ENCODE results near the gene RTTN. TPM values are rescaled to one million over a fixed set of nuclear protein-coding genes. Genes with fewer than 3 reads are reported as not detected.

The RTTN gene
- total RNA-seq, 1 experiment from 2014 or later: 25.9 TPM

GRCh38 chr18:70069965-70070364, 135.5 kb downstream of the RTTN start:
- no peaks in the 10 kb centered on the region for H3K9me3 ChIP-seq (ENCODE audit: low read depth, low read length, poor library complexity, severe bottlenecking)
- no peak overlapping the region for H3K27ac ChIP-seq (ENCODE audit: low read depth, low read length, poor library complexity, severe bottlenecking)
- H3K36me3 ChIP-seq (ENCODE audit: insufficient read depth, low read length, poor library complexity, severe bottlenecking): no peaks in the 10 kb centered on the region
- no peak overlapping the region for H3K4me3 ChIP-seq (ENCODE audit: low read depth, low read length, poor library complexity, severe bottlenecking)
- H3K4me1 ChIP-seq (ENCODE audit: insufficient read depth, low read length, poor library complexity, severe bottlenecking): no peaks in the 10 kb centered on the region
- BruUV-seq (replicated peaks): no TSS peak
- intact Hi-C loops (cut with micrococcal nuclease; ENCODE audit: unreplicated experiment): loop anchor here (5.0 to 10.0 kb wide), 2 partner anchors 315 to 433 kb away; no protein-coding TSS in a partner anchor
- H3K27me3 ChIP-seq (replicated peaks; ENCODE audit: insufficient read depth, low read depth, low read length, poor library complexity): no peaks in the 10 kb centered on the region
- TF ChIP-seq CTCF (conservative IDR thresholded peaks at IDR 0.05; ENCODE audit: low read depth, low read length) (no peak), EZH2 (IDR thresholded peaks at IDR 0.05; ENCODE audit: borderline replicate concordance, low read depth, low read length, poor library complexity, severe bottlenecking) (no peak)
- DNase-seq (ENCODE audit: low spot score): no peak
- ChIA-PET POLR2A (ENCODE audit: low non-redundant PET) (no interaction called here), CTCF (no interaction called here)

- Histone ChIP-seq H3K36me3 (ENCODE audit: insufficient read depth, low read length, poor library complexity, severe bottlenecking) (no peaks in the 10 kb centered on the region), H3K4me1 (ENCODE audit: insufficient read depth, low read length, poor library complexity, severe bottlenecking) (no peaks in the 10 kb centered on the region), H3K27ac (ENCODE audit: low read depth, low read length, poor library complexity, severe bottlenecking) (no peak overlapping the region), H3K27me3 (replicated peaks; ENCODE audit: insufficient read depth, low read depth, low read length, poor library complexity) (no peaks in the 10 kb centered on the region), H3K9me3 (ENCODE audit: low read depth, low read length, poor library complexity, severe bottlenecking) (no peaks in the 10 kb centered on the region), H3K4me3 (ENCODE audit: low read depth, low read length, poor library complexity, severe bottlenecking) (no peak overlapping the region)
- TF ChIP-seq CTCF (conservative IDR thresholded peaks at IDR 0.05; ENCODE audit: low read depth, low read length) (no peak), EZH2 (IDR thresholded peaks at IDR 0.05; ENCODE audit: borderline replicate concordance, low read depth, low read length, poor library complexity, severe bottlenecking) (no peak)
- ChIA-PET POLR2A (ENCODE audit: low non-redundant PET) (no interaction called here), CTCF (no interaction called here)
- BruUV-seq (replicated peaks): no TSS peak
- no peak for DNase-seq (ENCODE audit: low spot score)
- intact Hi-C loops (cut with micrococcal nuclease; ENCODE audit: unreplicated experiment): no loop called here
Measured at GRCh38 chr18:70069382-70069781, 136.1 kb downstream of the RTTN start.

- H3K9me3 ChIP-seq (ENCODE audit: low read depth, low read length, poor library complexity, severe bottlenecking): no peaks in the 10 kb centered on the region
- BruUV-seq (replicated peaks): no TSS peak
- no peak overlapping the region for H3K27ac ChIP-seq (ENCODE audit: low read depth, low read length, poor library complexity, severe bottlenecking)
- H3K36me3 ChIP-seq (ENCODE audit: insufficient read depth, low read length, poor library complexity, severe bottlenecking): no peaks in the 10 kb centered on the region
- no peak for TF ChIP-seq CTCF (conservative IDR thresholded peaks at IDR 0.05; ENCODE audit: low read depth, low read length)
- no peak for TF ChIP-seq EZH2 (IDR thresholded peaks at IDR 0.05; ENCODE audit: borderline replicate concordance, low read depth, low read length, poor library complexity, severe bottlenecking)
- H3K4me1 ChIP-seq (ENCODE audit: insufficient read depth, low read length, poor library complexity, severe bottlenecking): no peaks in the 10 kb centered on the region
- intact Hi-C loops (cut with micrococcal nuclease; ENCODE audit: unreplicated experiment): no loop called here
- CTCF ChIA-PET: no interaction called here
- no peak for DNase-seq (ENCODE audit: low spot score)
- no peaks in the 10 kb centered on the region for H3K27me3 ChIP-seq (replicated peaks; ENCODE audit: insufficient read depth, low read depth, low read length, poor library complexity)
- no peak overlapping the region for H3K4me3 ChIP-seq (ENCODE audit: low read depth, low read length, poor library complexity, severe bottlenecking)
- POLR2A ChIA-PET (ENCODE audit: low non-redundant PET): no interaction called here
Measured at GRCh38 chr18:70068981-70069380, 136.5 kb downstream of the RTTN start.
